Sciatic nerve (tissue), 2 donors: ENCODE data around the gene TSPYL4. TPM values are rescaled to one million over a fixed set of nuclear protein-coding genes. Genes with fewer than 3 reads are reported as not detected.

Experiments used
- ATAC-seq: fragments of 200-7000 bp; cut with Tn5 transposase; one replicate; pipeline ENCODE4 v1.9.1; 2020; ENCODE audit warnings: mild to moderate bottlenecking, moderate library complexity
- DNase-seq: peaks from one replicate; pipeline ENCODE4 v3.0.0-alpha.2; 2020; ENCODE audit warnings: low spot score
- intact Hi-C: fragments of 100-400 bp; cut with DNase I; formaldehyde crosslinking; loops from one replicate; pipeline ENCODE4 v1.14.2; 2022
- total RNA-seq: library from RNA; stranded (reverse); fragmentation: NEBNext Ultra II Directional; extraction: Animal tissue kit (Norgen Biotek cat#: 25700); gene quantifications from one replicate; pipeline ENCODE4 v1.2.1, GENCODE V29; 2021
- donor health status: DM: no; HTN: no; CAD: no.
- donor health status: DM: no; HTN: no; CAD: no.

Gene TSPYL4
- total RNA-seq, 1 donor from 2014 or later = 26.5 TPM

DNA sequence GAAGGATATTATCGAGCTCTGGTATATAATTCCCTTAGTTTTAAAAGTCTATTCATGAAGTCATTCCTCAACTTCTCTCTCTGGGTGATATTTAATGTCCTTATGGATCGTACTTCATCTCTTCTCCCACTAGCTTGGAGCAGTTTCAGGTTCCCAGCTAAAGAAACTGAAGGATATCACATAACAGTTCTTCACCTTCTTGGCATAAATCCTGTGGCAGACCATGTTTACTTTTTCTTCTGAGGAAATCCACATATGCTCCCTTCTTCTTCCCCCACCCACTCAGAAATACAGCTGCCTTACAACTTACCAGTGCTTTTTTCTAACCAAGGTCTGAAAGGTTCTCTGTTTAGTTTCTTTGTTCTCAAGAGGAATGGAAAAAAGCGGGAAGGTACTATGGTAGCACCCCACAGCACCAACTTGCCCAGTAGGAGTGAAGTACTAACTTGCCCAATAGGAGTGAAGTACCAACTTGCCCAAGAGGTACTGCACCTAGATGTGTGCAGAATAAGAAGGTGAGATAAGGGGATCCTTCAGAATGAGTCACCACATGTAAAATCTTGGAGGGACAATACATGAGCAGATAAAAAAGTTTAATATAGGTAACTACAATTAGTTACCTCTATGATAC, 53.1 kb downstream of the TSPYL4 start:
- intact Hi-C loops = no loop called here
- ATAC-seq (no peak), DNase-seq (no peak)

Other genes starting within 250 kb of the TSPYL4 start
- 0.85 TPM for gene FRK, start 193.2 kb downstream of the TSPYL4 start, total RNA-seq
- 21.5 TPM for gene NT5DC1, start 153.2 kb downstream of the TSPYL4 start, total RNA-seq
- 0.09 TPM for gene COL10A1, start 127.9 kb downstream of the TSPYL4 start, total RNA-seq
- gene TSPYL1, start 25.9 kb upstream of the TSPYL4 start, total RNA-seq = 71.8 TPM
- gene DSE, start 116.9 kb upstream of the TSPYL4 start, total RNA-seq = 82.7 TPM
- 5.5 TPM for gene CALHM6, start 207.3 kb upstream of the TSPYL4 start, total RNA-seq